Fibroblast of skin of scalp (primary cell): ENCODE measurements around the gene GLDN.
A peak's percentile ranks its signal among the peaks of the same experiment; 100 is the strongest.

Experiments used
- DNase-seq: peaks from one replicate; pipeline ENCODE4 v3.0.0-alpha.2; 2013

Gene GLDN

DNA sequence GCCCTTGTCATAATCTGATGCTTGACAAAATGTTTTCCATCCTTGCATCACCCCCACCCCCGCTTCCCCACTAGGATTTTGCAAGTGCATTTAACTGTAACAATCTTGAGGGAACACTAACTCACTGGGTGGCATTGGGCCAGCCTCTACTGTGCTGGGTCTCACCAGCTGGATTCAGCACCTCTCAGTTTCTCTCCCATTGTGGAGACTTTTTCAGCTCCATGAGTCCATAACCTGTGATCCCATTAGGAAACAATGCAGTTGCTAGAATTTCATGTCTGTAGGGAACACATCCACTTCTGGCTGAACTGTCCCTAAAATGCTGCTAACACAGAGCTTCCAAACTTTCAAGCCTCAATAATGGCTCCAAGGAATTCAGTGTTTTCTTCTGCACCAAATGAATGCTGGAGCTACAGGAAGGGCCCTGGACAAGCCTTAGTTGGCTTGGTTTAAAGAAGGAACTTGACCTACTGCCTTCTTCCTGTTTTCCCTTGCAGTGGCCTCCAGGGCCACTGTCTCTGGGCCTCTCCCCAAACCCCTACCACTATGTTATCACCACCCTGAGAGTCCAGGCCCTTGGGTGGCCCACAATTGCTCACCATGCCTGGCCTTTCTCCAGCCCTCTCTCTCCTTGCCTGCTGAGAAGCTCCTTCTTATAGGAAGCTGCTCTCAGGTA, 18.7 kb upstream of the GLDN start:
- DNase-seq, result no peak

DNA sequence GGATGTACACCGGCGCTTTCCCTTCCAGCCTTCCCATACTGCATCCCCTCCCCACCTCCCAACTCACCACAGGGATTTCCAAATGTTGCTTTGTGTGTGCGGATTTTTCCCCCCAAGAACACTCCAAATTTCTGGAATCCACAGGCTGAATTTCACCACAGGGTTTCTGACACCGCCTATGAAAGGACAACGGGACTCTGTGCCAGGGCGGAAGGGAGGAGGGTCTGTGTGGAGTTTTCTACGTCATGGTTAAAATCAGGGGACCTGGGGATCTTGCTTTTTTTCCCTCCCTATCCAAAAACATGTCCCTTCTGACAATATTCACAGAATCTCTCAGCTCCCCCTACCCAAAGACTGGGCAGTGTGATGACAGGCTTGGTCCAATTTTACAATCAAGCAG, 17.7 kb upstream of the GLDN start:
- no peak for DNase-seq

- DNase-seq, result no peak
Observed at GRCh38 chr15:51325167-51325566, 16.3 kb upstream of the GLDN start.

GRCh38 chr15:51327081-51327480, 14.4 kb upstream of the GLDN start:
- no peak for DNase-seq

GRCh38 chr15:51328926-51329325, 12.5 kb upstream of the GLDN start:
- DNase-seq, result no peak

GRCh38 chr15:51331141-51331540, 10.3 kb upstream of the GLDN start:
- DNase-seq, result peak; percentile 24

DNA sequence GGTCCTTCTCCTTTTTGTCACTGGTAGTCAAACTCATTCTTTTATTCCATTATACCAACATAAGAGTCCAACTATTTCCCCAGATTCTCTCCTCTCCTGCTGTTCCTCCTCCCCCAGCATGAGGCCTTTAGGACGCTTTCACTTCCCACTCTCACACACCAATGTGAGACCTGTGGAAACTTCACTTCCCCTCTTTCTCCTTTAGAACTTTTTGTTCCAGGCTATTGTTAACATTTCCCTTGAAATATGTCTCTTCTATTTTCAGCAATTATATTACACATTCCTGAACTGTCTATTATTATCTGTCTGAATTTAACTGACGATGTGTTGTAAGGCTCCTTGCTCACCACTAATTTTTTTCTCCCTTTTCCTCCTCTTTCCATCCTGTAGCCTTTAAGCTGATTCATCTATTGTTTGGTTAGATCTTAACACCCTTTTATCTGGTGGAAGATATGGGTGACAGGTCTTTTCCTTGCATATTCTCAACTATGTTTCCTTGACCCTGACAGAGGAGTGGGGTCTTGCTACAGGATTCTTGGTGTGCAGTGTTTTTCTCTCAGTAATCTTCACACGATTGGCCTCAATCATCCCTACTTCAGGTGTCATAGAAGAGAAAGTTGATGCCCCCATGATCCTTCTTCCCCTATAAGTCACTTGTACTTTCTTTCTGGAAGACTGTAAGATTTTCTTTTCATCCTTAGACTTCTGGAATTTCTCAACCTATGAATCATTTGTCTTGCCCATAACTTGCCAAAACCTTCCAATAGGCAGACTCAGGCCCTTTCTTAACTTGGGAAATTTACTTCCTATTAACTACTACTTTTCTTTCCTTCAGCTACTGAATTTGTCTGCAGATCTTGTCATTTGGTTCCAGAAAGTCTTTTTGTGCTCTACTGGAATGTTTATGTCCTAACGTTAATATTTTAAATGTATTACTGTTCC, 9.0 kb upstream of the GLDN start:
- no peak for DNase-seq

DNA sequence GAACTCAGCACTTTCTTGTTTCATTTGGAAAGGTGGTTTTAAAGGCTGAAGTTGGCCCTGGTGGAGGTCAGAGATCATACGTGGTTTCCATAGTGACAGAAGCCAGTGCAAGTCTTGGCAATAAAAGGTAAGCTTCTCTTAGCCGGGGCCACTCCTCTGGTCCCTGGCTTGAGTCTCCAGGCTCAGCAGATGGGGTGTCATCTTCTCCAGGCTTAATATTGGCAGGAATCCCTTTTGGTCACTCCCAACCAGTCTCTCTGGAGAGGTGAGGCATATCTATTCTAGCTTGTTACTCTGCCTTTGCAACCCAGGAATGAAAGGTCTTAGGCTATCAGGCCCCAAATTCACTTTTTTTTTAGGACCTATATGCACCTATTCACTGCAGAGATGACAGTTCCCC, 7.9 kb upstream of the GLDN start:
- DNase-seq, result no peak

DNA sequence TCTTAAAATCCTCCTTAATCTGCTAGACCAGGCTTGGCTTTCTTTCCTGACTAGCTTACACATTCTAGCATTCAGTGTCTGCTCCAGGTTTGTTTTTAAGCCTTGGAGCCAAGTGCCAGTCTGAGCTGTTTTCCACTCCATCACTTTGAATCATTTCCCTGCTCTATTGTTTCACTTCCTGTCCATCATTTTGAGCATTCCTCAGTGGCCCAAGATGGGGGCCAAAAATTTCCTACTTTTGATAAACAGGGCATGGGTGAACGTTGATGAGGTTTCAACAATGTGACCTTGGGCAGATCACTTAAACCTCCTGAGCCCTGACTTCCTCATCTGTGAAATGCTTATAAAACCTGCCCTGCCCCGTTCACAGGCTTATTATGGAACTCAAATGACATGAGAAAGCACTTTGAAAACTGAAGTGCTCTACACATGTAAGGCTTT, 7.4 kb upstream of the GLDN start:
- DNase-seq, result no peak

DNA sequence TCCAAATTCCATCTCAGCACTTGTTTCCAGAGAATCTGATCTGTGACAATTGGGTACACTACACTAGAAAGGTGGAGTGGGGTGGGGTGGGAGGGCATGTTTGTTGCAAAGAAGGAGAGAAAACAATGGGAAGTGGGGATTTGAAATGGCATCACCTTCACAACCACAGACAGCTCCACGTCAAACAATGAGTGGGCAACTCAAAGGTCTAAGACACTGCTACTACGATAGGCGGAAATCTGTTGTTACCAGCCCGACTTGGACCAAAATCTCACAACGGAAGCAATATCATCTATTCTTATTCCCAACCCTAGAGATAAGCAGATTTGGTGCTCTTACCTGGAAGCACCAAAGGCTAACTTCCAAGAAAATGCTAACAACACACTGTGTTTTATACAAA, 6.4 kb upstream of the GLDN start:
- DNase-seq, result no peak

DNA sequence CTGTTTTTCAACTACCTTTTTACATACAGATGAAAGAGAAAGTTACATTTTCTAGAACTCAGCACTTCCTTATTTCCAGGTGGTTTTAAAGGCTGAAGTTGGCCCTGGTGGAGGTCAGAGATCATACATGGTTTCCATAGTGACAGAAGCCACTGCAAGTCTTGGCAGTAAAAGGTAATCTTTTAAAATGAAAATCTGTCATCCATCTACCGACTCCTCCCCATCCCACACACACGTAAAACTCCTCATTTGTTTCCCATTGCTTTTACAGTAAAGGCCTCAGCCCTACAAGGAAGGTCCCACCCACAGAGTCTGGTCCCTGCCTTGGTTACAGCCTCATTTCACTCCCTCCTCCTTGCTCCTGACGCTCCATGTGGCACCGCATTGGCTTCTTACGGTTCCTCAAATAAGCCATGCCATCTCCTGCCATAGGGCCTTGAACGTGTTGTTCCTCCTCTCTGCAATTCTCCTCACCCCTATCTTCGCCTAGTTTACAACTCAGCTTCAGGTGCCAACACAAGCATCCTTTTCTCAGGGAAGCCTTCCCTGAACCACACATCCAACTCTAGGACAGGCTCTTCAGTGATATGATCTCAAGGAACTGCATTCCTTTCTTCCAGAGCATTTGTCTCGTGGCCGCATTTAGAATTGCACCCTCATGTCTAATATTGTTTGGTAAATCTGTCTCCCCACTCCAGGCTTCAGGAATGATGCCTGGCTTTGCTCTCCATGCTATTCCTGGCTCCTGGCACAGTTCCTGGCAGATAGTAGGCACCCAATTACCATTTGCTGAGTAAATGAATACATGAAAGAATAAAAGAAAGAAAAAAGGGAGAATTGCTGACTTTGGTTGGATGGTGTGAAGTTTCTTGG, 5.7 kb upstream of the GLDN start:
- DNase-seq, result no peak

DNA sequence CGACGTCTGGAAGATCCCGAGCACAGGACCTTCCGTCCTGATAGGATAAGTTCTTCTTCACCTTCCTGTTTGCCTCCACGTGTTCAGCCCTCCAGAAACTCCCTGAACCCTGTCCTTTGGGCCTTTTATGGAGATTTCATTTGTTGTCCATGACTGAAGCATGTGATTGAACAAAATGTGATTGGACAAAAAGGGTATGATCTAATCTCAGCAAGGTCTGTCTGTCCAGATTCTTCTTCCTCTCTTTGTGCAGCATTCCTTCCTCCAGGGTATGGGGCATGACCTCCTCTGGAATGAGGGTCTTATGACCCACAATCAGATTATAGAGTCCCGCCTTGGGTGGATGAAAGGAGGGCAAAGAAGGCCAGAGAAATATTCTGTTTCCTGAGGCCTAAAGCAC, 3.0 kb upstream of the GLDN start, which contains the start of gene CYP19A1:
TSS of gene CYP19A1 (minus strand) at position 101 of the 400 bp plus-strand sequence. CDS start 95,684 bp downstream, outside the sequence.
- DNase-seq, result no peak

DNA sequence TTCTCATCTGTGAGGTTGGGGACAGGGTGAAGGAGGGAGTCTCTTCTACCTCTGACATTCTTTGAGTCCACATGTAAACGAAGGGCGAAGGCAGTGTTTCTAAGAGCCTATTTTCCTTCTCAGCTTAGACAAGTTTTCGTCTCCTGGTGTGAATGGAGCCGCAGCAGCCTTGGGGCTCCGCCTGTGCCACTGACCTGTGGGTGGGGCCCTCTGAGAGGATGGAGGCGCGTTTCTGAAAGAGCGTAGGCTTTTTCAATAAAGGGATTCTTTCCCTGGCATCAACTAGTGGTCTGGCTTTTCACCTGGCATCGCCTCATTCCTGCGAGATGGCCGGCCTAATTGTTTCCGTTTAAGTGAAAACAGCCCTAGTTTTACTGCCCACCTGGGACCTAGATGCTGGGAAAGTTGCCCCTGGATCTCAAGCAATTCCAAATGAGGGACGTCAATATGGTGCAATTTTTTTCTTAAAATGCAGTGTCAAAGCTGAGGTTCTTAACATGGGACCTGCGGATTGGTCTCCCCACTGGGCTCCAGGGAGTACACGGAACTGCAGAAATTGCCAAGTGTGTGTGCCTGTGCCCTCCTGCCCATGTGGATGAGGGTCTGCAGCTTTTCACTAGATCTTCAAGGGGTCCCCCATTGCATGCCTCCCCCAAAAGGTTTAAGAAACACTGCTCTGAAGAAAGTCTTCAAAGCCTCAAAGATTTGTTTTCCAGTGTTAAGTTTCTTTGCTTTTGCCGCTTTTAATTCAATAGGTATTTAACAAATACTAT, 958 bp downstream of the GLDN start:
- DNase-seq, result no peak

DNA sequence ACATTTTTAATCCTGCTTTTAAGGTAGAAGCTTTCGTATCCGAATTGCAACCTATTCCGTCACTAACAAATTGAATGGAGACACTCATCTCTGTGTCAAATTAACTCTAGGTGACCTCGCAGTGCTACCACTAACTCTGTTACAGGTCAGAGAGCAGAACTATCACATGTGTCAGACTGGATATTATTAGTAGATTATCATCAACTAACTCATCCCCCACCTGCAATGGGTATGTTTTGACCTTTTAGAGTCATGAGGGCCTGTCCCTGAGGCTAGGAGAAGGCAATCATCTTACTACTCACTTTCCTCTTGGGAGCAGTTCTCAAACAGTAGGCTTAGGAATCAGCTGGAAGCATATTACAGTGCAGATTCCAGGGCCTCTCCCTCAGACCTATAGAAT, 2.0 kb downstream of the GLDN start:
- no peak for DNase-seq

DNA sequence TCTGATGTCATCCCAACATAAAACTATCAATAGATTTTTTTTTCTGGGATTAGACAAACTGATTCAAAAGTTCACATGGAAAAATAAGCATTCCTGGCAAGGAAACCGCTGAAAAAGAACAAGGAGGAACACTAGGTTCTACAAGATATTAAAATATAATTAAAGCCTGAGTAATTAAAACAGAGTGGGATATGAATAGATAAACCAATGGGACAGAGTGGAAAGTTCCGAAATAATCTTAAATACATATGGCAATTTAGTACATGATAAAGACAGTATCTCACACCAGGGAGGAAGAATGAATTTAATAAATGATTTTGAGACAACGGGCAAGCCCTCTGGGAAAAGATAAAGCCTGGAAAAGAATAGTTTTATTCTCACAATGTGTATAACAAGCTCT, 4.7 kb downstream of the GLDN start:
- DNase-seq, result no peak

GRCh38 chr15:51348688-51349087, 7.2 kb downstream of the GLDN start:
- DNase-seq, result no peak

- no peak for DNase-seq
Observed at GRCh38 chr15:51349156-51349844, 7.8 kb downstream of the GLDN start.

DNA sequence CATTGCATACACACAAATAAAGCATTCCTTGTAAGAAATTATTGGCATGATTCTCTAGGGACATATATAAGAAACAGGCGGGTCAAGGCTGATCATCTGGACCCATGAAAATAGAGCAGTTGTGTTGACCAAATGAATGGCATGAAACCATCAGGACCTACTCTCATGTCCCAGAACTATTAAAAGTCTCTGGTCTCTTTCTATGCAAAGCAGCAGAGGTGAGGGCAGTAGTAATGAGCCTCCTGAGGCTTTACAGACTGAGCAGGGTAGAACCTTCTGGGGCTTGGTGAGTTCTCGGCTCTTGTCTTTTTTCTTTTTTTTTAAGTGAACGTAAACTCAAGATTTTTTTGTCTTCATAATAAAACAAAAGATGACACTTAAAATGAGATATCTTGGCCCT, 9.3 kb downstream of the GLDN start:
- no peak for DNase-seq

- no peak for DNase-seq
Observed at GRCh38 chr15:51353976-51354375, 12.5 kb downstream of the GLDN start.

DNA sequence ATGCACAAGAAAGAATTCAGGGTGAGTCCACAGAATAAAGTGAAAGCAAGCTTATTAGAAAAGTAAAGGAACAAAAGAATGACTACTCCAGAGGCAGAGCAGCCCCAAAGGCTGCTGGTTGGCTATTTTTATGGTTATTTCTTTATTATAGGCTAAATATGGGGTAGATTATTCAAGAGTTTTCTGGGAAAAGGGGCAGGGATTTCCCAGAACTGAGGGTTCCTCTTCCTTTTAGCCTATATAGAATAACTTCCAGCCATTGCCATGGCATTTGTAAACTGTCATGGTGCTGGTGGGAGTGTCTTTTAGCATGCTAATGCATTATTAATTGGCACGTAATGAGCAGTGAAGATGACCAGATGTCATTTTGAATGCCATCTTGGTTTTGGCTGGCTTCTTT, 13.6 kb downstream of the GLDN start:
- DNase-seq, result no peak

DNA sequence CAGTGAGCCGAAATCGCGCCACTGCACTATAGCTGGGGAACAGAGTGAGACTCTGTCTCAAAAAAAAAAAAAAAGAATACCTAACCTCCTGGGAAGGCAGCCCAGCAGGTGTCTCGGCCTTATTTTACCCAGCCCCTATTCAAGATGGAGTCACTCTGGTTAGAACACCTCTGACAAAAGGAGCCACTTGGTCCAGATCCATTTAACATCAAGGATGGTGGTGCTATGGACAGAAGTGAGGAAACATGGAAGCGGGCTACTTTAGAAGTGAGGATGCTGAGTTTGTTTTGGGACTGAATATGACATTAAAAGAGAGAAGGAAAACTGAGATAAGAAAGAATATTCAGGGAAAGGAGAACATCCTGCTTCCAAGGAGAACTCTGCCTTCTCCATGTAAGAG, 14.7 kb downstream of the GLDN start:
- DNase-seq, result no peak
